Endothelial cell of umbilical vein (primary cell): ENCODE measurements around the gene APC2. TPM values are rescaled to one million over a fixed set of nuclear protein-coding genes. Genes with fewer than 3 reads are reported as not detected.

Source experiments
- BruUV-seq: library from RNA; stranded (reverse); fragments of 400-500 nt; replicated peaks from 2 replicates; lab custom pipeline; 2021; lab: Mats Ljungman, UMichigan
- CTCF ChIA-PET: fragments of 300-600, 350-600 bp; sonication (Branson Sonifier 250); formaldehyde crosslinking; loops from one replicate; lab custom pipeline; 2021; ENCODE audit warnings: antibody characterized with exemption, inconsistent platforms; lab: Charles Lee
- POLR2A ChIA-PET: fragments of 300-600, 350-600 bp; sonication (Branson Sonifier 250); formaldehyde crosslinking; loops from one replicate; lab custom pipeline; 2021; ENCODE audit warnings: antibody characterized with exemption, inconsistent platforms; lab: Charles Lee
- DNase-seq: peaks from one replicate; pipeline ENCODE4 v3.0.0-alpha.2; 2011; ENCODE audit warnings: low read depth, low spot score
- FAIRE-seq: peaks from 2 replicates; lab custom pipeline; 2011; peaks lifted over from hg19 to GRCh38; lab: Jason Lieb, UNC
- H2AFZ ChIP-seq: 2 replicates; pipeline ENCODE4 v1.6.0; 2012; ENCODE audit warnings: low read depth, low read length, control low read depth, inconsistent platforms
- H3K27ac ChIP-seq: 2 replicates; pipeline ENCODE4 v1.5.1; 2011; ENCODE audit warnings: low read depth, mild to moderate bottlenecking, control low read depth, low read length, moderate library complexity; ENCODE audit not compliant: insufficient read depth
- H3K27me3 ChIP-seq, 2 experiments: 2 replicates each; pipeline versions ENCODE4 v1.6.0 to v1.6.1; 2011; ENCODE audit warnings: low read length in 2 of 2, mixed read lengths in 1 of 2; ENCODE audit not compliant: control insufficient read depth in 2 of 2, insufficient read depth in 2 of 2
- H3K36me3 ChIP-seq, 2 experiments: 2 replicates in 1 of 2; 3 replicates in 1 of 2; pipeline ENCODE4 v1.5.1; 2011; ENCODE audit warnings: low read length in 2 of 2, mild to moderate bottlenecking in 1 of 2, moderate library complexity in 1 of 2; ENCODE audit not compliant: control insufficient read depth in 2 of 2, insufficient read depth in 2 of 2; ENCODE audit errors: extremely low read depth in 1 of 2
- H3K4me1 ChIP-seq: 3 replicates; pipeline ENCODE4 v1.5.1; 2011; ENCODE audit warnings: mild to moderate bottlenecking, low read length; ENCODE audit not compliant: control insufficient read depth, insufficient read depth; ENCODE audit errors: extremely low read depth
- H3K4me2 ChIP-seq: 2 replicates; pipeline ENCODE4 v1.6.1; 2011; ENCODE audit warnings: low read length, control low read depth, mixed read lengths; ENCODE audit not compliant: insufficient read depth
- H3K4me3 ChIP-seq, 3 experiments: fragments of 200-600 bp in 1 of 3; sonication (generic), shearing (Covaris generic) in 1 of 3; replicated peaks in 1 of 3; 2 replicates each; pipeline ENCODE4 v1.5.1; 2011 to 2016; ENCODE audit warnings: control low read depth in 3 of 3, low read length in 3 of 3, mild to moderate bottlenecking in 2 of 3, inconsistent platforms in 1 of 3, low read depth in 1 of 3, moderate library complexity in 1 of 3; ENCODE audit not compliant: insufficient read depth in 1 of 3
- H3K79me2 ChIP-seq: 2 replicates; pipeline ENCODE4 v1.6.0; 2012; ENCODE audit warnings: low read length, inconsistent platforms; ENCODE audit not compliant: control insufficient read depth, insufficient read depth
- H3K9ac ChIP-seq: replicated peaks from 2 replicates; pipeline ENCODE3; 2011; ENCODE audit warnings: low read length, control low read depth; ENCODE audit not compliant: insufficient read depth; ENCODE audit errors: extremely low read depth
- H3K9me1 ChIP-seq: replicated peaks from 3 replicates; pipeline ENCODE4 v1.6.0; 2011; ENCODE audit warnings: mild to moderate bottlenecking, low read length; ENCODE audit not compliant: control insufficient read depth, insufficient read depth; ENCODE audit errors: extremely low read depth
- H3K9me3 ChIP-seq: replicated peaks from 2 replicates; pipeline ENCODE4 v1.5.1; 2012; ENCODE audit warnings: low read length, inconsistent platforms; ENCODE audit not compliant: control insufficient read depth, insufficient read depth
- H4K20me1 ChIP-seq: replicated peaks from 2 replicates; pipeline ENCODE3; 2011; ENCODE audit warnings: mild to moderate bottlenecking, low read length; ENCODE audit not compliant: control insufficient read depth, insufficient read depth; ENCODE audit errors: extremely low read depth
- CTCF ChIP-seq, 2 donors: IDR thresholded peaks; 1 replicate in 1 of 2; 2 replicates in 1 of 2; pipeline ENCODE4 v1.5.1; 2011; ENCODE audit warnings: low read length in 2 of 2, mild to moderate bottlenecking in 2 of 2, moderate library complexity in 2 of 2, control low read depth in 1 of 2, inconsistent platforms in 1 of 2, low read depth in 1 of 2; ENCODE audit not compliant: insufficient read depth in 1 of 2; ENCODE audit errors: extremely low read depth in 1 of 2
- EZH2 ChIP-seq: IDR thresholded peaks from 2 replicates; pipeline ENCODE4 v1.6.1; 2012; ENCODE audit warnings: borderline replicate concordance, low read depth, mild to moderate bottlenecking, moderate library complexity, low read length, inconsistent platforms; ENCODE audit not compliant: severe bottlenecking
- FOS ChIP-seq: IDR thresholded peaks from 2 replicates; pipeline ENCODE4 v1.6.1; 2011; ENCODE audit warnings: mild to moderate bottlenecking, low read length, moderate library complexity, borderline replicate concordance; ENCODE audit not compliant: insufficient read depth
- GATA2 ChIP-seq: IDR thresholded peaks from 2 replicates; pipeline ENCODE4 v1.7.0; 2011; ENCODE audit warnings: low read depth, mild to moderate bottlenecking, moderate library complexity, mixed read lengths, low read length; ENCODE audit not compliant: insufficient read length, insufficient read depth
- JUN ChIP-seq: IDR thresholded peaks from 2 replicates; pipeline ENCODE4 v1.6.1; 2011; ENCODE audit warnings: borderline replicate concordance, low read depth; ENCODE audit not compliant: insufficient read length, insufficient read depth
- MAX ChIP-seq: IDR thresholded peaks from 2 replicates; pipeline ENCODE4 v1.6.1; 2011; ENCODE audit not compliant: insufficient read depth, insufficient read length
- MYC ChIP-seq: IDR thresholded peaks from one replicate; pipeline ENCODE4 v1.6.1; 2011; ENCODE audit warnings: mild to moderate bottlenecking, low read depth, low read length
- POLR2A ChIP-seq: IDR thresholded peaks from 2 replicates; pipeline ENCODE4 v1.6.1; 2012; ENCODE audit warnings: low read depth, mild to moderate bottlenecking, control low read depth, low read length
- POLR2AphosphoS5 ChIP-seq: IDR thresholded peaks from 2 replicates; pipeline ENCODE4 v1.6.1; 2012; ENCODE audit warnings: low read depth, mild to moderate bottlenecking, control low read depth, low read length, moderate library complexity; ENCODE audit not compliant: insufficient read depth
- dilution Hi-C: fragments of 300-500 bp; cut with MboI; formaldehyde crosslinking; loops from one replicate; pipeline ENCODE4 v1.15.0; 2019; ENCODE audit warnings: low sequenced_read_pairs; ENCODE audit not compliant: extremely low pct_ligation_motif_present
- intact Hi-C: fragments of 100-400 bp; cut with micrococcal nuclease; formaldehyde crosslinking; loops from one replicate; pipeline ENCODE4 v1.10.0; 2022
- polyA plus RNA-seq, 4 experiments: library from polyadenylated mRNA; depleted of rRNA in 3 of 4; stranded (reverse) in 3 of 4; unstranded in 1 of 4; fragments of >200 nt; gene quantifications; 2 replicates each; pipeline versions ENCODE4 v1.2.1 to v1.2.3, GENCODE V29; 2011 to 2012; ENCODE audit warnings: missing spikeins in 1 of 4
- total RNA-seq: library from RNA; stranded (reverse); gene quantifications from 2 replicates; pipeline ENCODE4 v1.2.3, GENCODE V29; 2021

The APC2 gene
- total and polyA plus RNA-seq, 2 donors (not counting 3 experiments of a cell fraction or from before 2014, with no cell fraction given): 0.01 to 0.04 TPM

GRCh38 chr19:1503925-1504773 is 54.2 kb downstream of the APC2 start:
- no peaks in the 10 kb centered on the region for H3K36me3 ChIP-seq
- no peaks in the 10 kb centered on the region for H3K9me3 ChIP-seq
- no peak overlapping the region for H3K27ac ChIP-seq
- DNase-seq: no peak
- dilution Hi-C loops (no loop called here), intact Hi-C loops (no loop called here)
- H4K20me1 ChIP-seq: no peaks in the 10 kb centered on the region
- H3K9ac ChIP-seq: no peak overlapping the region
- peaks cover 4 to 5% of the 10 kb centered on the region in 2 experiments for H3K27me3 ChIP-seq
- no TSS peak for BruUV-seq
- no peaks in the 10 kb centered on the region for H3K79me2 ChIP-seq
- no peaks in the 10 kb centered on the region for H3K4me1 ChIP-seq
- TF ChIP-seq JUN (no peak), POLR2A (no peak), MAX (no peak), EZH2 (no peak), GATA2 (no peak), MYC (no peak), CTCF (IDR thresholded peaks at IDR 0.05; ENCODE audit: extremely low read depth in 1 of 2, insufficient read depth in 1 of 2, low read depth in 1 of 2, low read length in 2 of 2) (no peak), POLR2AphosphoS5 (no peak), FOS (no peak)
- no peak overlapping the region for H2AFZ ChIP-seq
- CTCF ChIA-PET: interaction anchor here (0.9 kb wide), 1 partner anchor 168 kb away, joined by 3 read pairs; no protein-coding TSS in a partner anchor
- no peak overlapping the region for H3K4me3 ChIP-seq
- POLR2A ChIA-PET: no interaction called here
- H3K4me2 ChIP-seq: no peak overlapping the region
- H3K9me1 ChIP-seq: no peaks in the 10 kb centered on the region
- FAIRE-seq: no peak
